Epithelial cell of prostate (primary cell): ENCODE measurements around the gene HOXD4.

ENCODE experiments used
- DNase-seq: peaks from one replicate; pipeline ENCODE4 v3.0.0-alpha.2; 2011; ENCODE audit warnings: low read depth, low spot score
- H3K27ac ChIP-seq: fragments of 450-650 bp; 2 replicates; pipeline ENCODE4 v1.5.1; 2017; ENCODE audit warnings: mild to moderate bottlenecking

The HOXD4 gene

DNA sequence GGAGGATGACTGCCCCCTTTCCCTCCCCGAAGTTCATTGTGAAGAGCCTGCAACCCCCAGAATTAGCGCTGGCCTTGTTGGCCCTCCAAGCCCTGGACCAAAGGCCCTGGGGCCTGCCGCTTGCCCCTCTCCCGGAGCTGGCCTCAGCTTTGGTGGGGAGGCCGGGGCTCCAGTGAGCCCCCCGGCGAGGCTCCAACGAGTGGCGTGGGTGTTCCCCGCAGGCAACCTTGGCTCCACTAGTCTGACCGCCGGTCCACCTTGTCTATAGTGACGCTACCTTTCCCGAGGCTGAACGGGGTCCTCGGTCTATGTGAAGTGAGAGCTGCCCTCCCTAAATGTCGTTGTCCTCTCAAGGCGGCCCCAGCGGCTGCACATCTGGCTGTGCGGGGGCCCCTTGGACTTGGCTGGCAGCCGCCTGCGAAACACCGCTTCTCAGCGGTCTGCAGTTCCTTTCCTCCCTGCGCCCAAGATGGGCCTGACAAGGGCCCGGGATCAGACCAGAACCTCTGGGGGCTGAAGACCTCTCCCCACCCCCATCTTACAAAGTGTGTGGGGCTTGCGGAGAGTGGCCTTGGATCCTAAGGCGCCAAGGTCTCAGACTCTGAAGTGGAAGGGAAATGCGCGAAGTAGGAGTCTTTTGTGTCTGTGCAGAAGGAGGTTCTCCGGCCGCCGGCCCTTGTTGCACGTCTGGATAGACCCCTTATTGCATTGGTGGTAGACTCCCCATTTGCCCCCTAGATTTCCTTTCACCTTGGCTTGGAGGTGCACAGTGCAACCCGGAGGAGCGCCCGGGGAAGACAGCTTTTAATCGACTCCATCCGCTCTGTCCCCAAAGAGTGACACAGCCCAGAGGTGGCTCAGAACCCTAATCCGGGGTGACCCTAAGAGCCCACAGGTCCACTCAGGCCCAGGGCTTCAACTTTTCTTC, 38.7 kb upstream of the HOXD4 start:
- no peak for DNase-seq

DNA sequence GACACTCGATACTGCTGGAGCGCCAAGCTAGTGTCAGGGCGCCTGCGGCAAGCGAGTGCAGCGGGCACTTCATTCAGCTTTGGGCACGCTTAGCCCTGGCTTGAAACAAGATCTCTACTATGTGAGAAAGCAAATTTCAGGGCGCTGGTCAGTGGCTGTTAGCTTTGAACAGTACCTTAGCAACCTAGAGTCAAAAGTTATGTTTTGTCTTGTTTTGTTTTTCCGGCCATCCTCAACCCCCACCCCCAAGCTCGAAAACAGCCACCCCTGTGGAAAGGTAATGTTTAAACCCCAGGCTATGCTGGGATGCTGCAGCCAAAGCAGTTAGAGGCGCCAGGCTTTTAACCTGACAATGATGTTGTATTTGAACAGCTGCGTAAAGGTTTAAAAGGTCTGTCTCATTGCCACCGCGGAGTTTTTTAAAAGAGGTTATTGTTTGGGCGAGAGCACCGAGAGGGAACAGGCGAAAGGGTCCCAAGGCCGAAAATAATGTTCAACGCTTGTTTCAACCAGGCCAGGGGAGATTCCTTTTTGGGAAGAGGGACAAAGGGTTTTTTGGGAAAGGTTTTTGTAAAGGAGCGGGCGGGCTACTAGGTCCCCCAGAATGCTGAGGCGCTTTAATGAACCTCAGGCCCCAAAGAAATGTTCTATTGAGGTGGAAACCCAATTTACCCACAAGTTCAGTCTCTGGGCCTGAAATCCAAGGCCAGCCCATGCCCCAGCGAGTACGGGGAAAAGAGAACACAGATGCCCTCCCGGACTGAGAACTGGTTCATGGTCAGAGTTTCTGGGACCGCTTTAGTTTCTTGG, 37.0 kb upstream of the HOXD4 start:
- peak overlapping the region; percentile 54 for H3K27ac ChIP-seq
- DNase-seq = no peak

More for the DNA sequence above, 38.7 kb upstream of the HOXD4 start:
- no peak overlapping the region for H3K27ac ChIP-seq

- peak overlapping the region; percentile 54 for H3K27ac ChIP-seq
- no peak for DNase-seq
Measured at GRCh38 chr2:176114930-176115625, 36.3 kb upstream of the HOXD4 start.

- H3K27ac ChIP-seq = peak within 1 kb of the TSS; percentile 54
- no peak for DNase-seq
Measured at GRCh38 chr2:176115883-176116813, 35.2 kb upstream of the HOXD4 start, which contains the start of gene HOXD10. HOXD10 (plus strand) TSS chr2:176116778; CDS start chr2:176116834, 56 bp downstream.

- DNase-seq = no peak
- peak overlapping the region; percentile 54 for H3K27ac ChIP-seq
Measured at GRCh38 chr2:176117162-176117822, 34.1 kb upstream of the HOXD4 start.

GRCh38 chr2:176117823-176118371, 33.5 kb upstream of the HOXD4 start:
- H3K27ac ChIP-seq = no peak overlapping the region
- no peak for DNase-seq

DNA sequence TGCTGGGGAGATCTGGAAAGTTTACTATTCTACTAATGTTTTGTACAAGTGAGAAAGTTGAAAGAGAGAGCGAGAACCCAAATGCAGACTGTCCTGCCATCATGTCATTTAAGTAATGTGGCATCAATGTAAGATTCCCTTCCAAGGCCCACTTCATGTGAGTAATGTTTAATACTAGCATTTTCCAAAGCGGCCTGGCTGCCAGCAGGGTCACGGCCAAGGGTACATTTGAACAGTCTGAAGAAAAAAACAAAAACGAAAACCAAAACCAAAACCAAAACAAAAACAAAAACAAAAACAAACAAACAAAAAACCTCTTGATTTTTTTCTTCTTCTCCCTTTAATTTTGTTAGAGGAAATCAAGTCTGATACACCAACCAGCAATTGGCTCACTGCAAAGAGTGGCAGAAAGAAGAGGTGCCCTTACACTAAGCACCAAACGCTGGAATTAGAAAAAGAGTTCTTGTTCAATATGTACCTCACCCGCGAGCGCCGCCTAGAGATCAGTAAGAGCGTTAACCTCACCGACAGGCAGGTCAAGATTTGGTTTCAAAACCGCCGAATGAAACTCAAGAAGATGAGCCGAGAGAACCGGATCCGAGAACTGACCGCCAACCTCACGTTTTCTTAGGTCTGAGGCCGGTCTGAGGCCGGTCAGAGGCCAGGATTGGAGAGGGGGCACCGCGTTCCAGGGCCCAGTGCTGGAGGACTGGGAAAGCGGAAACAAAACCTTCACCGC, 32.6 kb upstream of the HOXD4 start:
- no peak for DNase-seq
- H3K27ac ChIP-seq = no peak overlapping the region

DNA sequence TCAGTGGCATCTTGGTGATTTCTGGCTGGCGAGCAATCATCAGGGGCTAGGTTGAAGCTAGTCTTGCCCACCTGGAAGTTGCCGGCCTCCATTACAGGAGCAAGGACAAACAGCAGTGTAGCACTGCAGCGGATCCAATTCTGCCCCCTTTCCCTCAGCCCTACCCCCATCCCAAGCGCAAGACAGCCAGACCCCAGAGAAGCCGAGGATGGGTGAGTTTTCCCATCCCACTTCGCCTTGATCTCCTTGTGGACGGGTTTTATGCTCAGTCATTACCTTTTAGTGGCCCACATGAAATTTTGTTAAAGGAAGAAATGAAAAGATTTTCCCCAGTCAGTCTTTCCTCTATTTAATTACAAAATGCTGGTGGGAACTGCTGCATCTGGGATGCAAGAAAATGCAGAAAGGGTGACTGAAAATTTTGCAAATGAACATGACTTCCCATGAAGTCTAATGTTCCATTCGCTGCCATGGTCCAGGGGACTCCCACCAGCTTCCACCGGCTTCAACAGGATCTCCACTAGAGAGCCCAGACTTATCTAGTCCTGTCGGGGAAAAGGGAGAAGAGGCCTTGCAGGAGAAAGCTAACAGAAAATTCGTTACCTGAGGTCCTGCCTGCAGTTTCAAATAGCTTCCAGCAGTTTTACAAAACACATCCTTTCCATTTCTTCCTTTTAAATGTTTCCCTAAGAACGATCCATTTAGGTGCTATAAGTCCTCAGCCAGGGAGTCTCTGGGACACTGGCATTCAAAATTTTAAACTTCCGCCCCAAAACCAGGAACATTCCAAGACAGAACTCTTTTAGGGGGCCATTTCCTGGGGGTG, 30.8 kb upstream of the HOXD4 start:
- DNase-seq = no peak
- no peak overlapping the region for H3K27ac ChIP-seq

- H3K27ac ChIP-seq = no peak overlapping the region
- no peak for DNase-seq
Measured at GRCh38 chr2:176121190-176122051, 29.9 kb upstream of the HOXD4 start.

DNA sequence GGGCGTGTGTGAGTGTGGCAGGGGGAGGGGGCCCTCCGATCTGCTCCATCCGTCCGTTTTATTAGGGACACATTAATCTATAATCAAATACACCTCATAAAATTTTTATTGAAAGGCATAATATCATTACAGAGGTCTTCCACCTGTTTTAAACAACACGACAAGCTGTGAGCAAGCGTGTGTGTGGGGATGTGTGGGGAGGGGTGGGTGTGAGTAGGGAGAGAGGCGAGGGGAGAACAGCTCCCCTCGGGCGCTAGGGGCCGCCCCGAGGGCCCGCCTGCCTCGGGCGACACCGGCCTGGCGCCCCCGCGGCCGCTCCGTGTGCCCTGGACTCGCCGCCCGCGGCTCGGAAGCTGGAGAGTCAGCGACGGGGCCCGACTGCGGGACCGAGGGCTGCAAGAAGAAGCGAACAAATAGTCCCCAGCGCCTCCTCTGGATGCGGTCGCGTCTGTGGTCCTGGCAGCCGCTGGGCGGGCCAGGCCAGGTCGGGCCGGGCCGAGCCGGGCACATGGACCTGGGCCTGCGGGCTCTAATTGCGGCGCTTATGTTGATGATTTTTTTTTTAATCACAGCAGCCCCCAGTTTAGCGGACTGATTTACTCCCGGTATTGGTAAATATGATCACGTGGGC, 29.2 kb upstream of the HOXD4 start:
- H3K27ac ChIP-seq = no peak overlapping the region
- DNase-seq = no peak

DNA sequence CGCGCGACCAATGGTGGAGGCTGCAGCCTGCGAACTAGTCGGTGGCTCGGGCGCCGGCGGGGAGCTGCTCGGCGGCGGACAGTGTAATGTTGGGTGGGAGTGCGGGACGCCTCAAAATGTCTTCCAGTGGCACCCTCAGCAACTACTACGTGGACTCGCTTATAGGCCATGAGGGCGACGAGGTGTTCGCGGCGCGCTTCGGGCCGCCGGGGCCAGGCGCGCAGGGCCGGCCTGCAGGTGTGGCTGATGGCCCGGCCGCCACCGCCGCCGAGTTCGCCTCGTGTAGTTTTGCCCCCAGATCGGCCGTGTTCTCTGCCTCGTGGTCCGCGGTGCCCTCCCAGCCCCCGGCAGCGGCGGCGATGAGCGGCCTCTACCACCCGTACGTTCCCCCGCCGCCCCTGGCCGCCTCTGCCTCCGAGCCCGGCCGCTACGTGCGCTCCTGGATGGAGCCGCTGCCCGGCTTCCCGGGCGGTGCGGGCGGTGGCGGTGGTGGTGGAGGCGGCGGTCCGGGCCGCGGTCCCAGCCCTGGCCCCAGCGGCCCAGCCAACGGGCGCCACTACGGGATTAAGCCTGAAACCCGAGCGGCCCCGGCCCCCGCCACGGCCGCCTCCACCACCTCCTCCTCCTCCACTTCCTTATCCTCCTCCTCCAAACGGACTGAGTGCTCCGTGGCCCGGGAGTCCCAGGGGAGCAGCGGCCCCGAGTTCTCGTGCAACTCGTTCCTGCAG, 28.5 kb upstream of the HOXD4 start, which contains the start of gene HOXD9:
HOXD9 (plus strand) TSS at position 37 of the 728 bp plus-strand sequence; CDS start at position 87, 50 bp downstream.
- no peak within 1 kb of the TSS for H3K27ac ChIP-seq
- DNase-seq = no peak

DNA sequence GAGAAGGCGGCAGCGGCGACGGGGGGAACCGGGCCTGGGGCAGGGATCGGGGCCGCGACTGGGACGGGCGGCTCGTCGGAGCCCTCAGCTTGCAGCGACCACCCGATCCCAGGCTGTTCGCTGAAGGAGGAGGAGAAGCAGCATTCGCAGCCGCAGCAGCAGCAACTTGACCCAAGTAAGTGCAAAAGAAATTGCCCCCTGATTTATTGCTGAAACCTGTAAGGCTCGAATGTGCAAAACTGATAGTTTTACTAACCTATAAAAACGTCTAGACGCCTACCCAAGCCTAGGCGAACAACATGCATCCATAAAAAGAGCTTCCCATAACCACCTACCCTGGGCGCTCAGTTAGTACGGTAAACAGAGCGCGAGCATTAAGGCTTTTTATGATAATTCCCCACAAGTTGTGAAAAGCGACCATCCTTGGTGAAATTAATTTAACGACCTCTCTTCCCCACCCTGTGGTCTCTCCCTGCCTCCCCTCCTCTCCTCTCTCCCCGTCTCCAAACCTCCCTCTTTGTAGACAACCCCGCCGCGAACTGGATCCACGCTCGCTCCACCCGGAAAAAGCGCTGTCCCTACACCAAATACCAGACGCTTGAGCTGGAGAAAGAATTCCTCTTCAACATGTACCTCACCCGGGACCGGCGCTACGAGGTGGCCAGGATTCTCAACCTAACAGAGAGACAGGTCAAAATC, 27.8 kb upstream of the HOXD4 start:
- no peak for DNase-seq

GRCh38 chr2:176124110-176124946, 27.0 kb upstream of the HOXD4 start:
- no peak overlapping the region for H3K27ac ChIP-seq
- no peak for DNase-seq

More for the DNA sequence above, 27.8 kb upstream of the HOXD4 start:
- no peak overlapping the region for H3K27ac ChIP-seq
